Measurements from ENCODE around the gene PARP16. TPM values are rescaled to one million over a fixed set of nuclear protein-coding genes. Genes with fewer than 3 reads are reported as not detected.

Gene PARP16
- total and polyA plus RNA-seq, 9 of the 15 experiments (the other 6 are each of a cell fraction or from before 2014, with no cell fraction given), result 3.0 to 9.9 (median 5.8) TPM

GRCh38 chr15:65304381-65305149 lies 17.9 kb upstream of the PARP16 start, which contains the start of gene RNU5B-1 (continued):
- TF ChIP-seq ZNF512 (tag; IDR thresholded peaks at IDR 0.05) (no peak), CHCHD3 (CRISPR knock-in tag; IDR thresholded peaks at IDR 0.05) (peak; percentile 99), STAT5B (CRISPR knock-in tag; IDR thresholded peaks at IDR 0.05) (no peak), TSC22D4 (tag; IDR thresholded peaks at IDR 0.05) (no peak), ZNF263 (CRISPR knock-in tag; IDR thresholded peaks at IDR 0.05; ENCODE audit: borderline replicate concordance) (peak; percentile 43; the same call in 1 of the 2 replicates), TGIF2 (CRISPR knock-in tag; IDR thresholded peaks at IDR 0.05) (no peak; the same call in 1 of the 2 replicates), RUNX1 (IDR thresholded peaks at IDR 0.05; ENCODE audit: low read depth) (no peak), CTBP1 (IDR thresholded peaks at IDR 0.05; ENCODE audit: borderline replicate concordance) (0 out of 2 replicates have a peak, but pooled peaks have one; percentile 15), ETS2 (tag; IDR thresholded peaks at IDR 0.05; ENCODE audit: borderline replicate concordance, poor library complexity, severe bottlenecking) (no peak), MTA1 (IDR thresholded peaks at IDR 0.05; ENCODE audit: borderline replicate concordance) (no peak), PHTF2 (CRISPR knock-in tag; IDR thresholded peaks at IDR 0.05) (peak; percentile 97), ILF3 (IDR thresholded peaks at IDR 0.05; ENCODE audit: borderline replicate concordance) (peak; percentile 99), KLF10 (CRISPR knock-in tag; IDR thresholded peaks at IDR 0.05) (peak; percentile 96), BRF1 (IDR thresholded peaks at IDR 0.05; ENCODE audit: borderline replicate concordance, extremely low read depth, insufficient read length) (no peak)
- TF ChIP-seq, protein P1, sequence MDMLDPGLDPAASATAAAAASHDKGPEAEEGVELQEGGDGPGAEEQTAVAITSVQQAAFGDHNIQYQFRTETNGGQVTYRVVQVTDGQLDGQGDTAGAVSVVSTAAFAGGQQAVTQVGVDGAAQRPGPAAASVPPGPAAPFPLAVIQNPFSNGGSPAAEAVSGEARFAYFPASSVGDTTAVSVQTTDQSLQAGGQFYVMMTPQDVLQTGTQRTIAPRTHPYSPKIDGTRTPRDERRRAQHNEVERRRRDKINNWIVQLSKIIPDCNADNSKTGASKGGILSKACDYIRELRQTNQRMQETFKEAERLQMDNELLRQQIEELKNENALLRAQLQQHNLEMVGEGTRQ (CRISPR knock-in tag; IDR thresholded peaks at IDR 0.05), result no peak
- TF ChIP-seq, protein P2, sequence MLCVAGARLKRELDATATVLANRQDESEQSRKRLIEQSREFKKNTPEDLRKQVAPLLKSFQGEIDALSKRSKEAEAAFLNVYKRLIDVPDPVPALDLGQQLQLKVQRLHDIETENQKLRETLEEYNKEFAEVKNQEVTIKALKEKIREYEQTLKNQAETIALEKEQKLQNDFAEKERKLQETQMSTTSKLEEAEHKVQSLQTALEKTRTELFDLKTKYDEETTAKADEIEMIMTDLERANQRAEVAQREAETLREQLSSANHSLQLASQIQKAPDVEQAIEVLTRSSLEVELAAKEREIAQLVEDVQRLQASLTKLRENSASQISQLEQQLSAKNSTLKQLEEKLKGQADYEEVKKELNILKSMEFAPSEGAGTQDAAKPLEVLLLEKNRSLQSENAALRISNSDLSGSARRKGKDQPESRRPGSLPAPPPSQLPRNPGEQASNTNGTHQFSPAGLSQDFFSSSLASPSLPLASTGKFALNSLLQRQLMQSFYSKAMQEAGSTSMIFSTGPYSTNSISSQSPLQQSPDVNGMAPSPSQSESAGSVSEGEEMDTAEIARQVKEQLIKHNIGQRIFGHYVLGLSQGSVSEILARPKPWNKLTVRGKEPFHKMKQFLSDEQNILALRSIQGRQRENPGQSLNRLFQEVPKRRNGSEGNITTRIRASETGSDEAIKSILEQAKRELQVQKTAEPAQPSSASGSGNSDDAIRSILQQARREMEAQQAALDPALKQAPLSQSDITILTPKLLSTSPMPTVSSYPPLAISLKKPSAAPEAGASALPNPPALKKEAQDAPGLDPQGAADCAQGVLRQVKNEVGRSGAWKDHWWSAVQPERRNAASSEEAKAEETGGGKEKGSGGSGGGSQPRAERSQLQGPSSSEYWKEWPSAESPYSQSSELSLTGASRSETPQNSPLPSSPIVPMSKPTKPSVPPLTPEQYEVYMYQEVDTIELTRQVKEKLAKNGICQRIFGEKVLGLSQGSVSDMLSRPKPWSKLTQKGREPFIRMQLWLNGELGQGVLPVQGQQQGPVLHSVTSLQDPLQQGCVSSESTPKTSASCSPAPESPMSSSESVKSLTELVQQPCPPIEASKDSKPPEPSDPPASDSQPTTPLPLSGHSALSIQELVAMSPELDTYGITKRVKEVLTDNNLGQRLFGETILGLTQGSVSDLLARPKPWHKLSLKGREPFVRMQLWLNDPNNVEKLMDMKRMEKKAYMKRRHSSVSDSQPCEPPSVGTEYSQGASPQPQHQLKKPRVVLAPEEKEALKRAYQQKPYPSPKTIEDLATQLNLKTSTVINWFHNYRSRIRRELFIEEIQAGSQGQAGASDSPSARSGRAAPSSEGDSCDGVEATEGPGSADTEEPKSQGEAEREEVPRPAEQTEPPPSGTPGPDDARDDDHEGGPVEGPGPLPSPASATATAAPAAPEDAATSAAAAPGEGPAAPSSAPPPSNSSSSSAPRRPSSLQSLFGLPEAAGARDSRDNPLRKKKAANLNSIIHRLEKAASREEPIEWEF (CRISPR knock-in tag; IDR thresholded peaks at IDR 0.05), result peak; percentile 79; the same call in 1 of the 2 replicates

Measured in K562 (cell line).